Sigmoid colon (tissue), 7 donors: ENCODE data around the gene MAP4K4. TPM values are rescaled to one million over a fixed set of nuclear protein-coding genes. Genes with fewer than 3 reads are reported as not detected.
A peak's percentile ranks its signal among the peaks of the same experiment; 100 is the strongest.

Source experiments
- DNase-seq: peaks from one replicate; pipeline ENCODE4 v3.0.0-alpha.2; 2019
- H3K27ac ChIP-seq, 4 donors: fragments of 200-600 bp; sonication (generic); one replicate each; pipeline ENCODE4 v1.5.1; 2016 to 2019; ENCODE audit warnings: mild to moderate bottlenecking in 1 of 4
- H3K27me3 ChIP-seq, 3 donors: fragments of 200-600 bp; sonication (generic); one replicate each; pipeline ENCODE4 v1.5.1; 2019; ENCODE audit warnings: mild to moderate bottlenecking in 1 of 3
- H3K36me3 ChIP-seq, 4 donors: fragments of 200-600 bp; sonication (generic); one replicate each; pipeline ENCODE4 v1.5.1; 2016 to 2019
- H3K4me1 ChIP-seq, 4 donors: fragments of 200-600 bp; sonication (generic); one replicate each; pipeline ENCODE4 v1.5.1; 2017 to 2019
- H3K4me3 ChIP-seq, 4 donors: fragments of 200-600 bp; sonication (generic); one replicate each; pipeline ENCODE4 v1.5.1; 2017 to 2019; ENCODE audit warnings: mild to moderate bottlenecking in 2 of 4, moderate library complexity in 1 of 4
- H3K9me3 ChIP-seq, 4 donors: fragments of 200-600 bp in 3 of 4; sonication (generic) in 3 of 4; one replicate each; pipeline versions ENCODE4 v1.5.1 to v1.6.1; 2013 to 2019
- CTCF ChIP-seq, 4 experiments: fragments of 450-650 bp in 3 of 4; fragments of 200-600 bp in 1 of 4; IDR thresholded peaks; one replicate each; pipeline ENCODE4 v1.5.1; 2016 to 2019; ENCODE audit warnings: antibody characterized with exemption in 4 of 4, mild to moderate bottlenecking in 3 of 4, moderate library complexity in 2 of 4
- EP300 ChIP-seq, 4 donors: sonication (generic); formaldehyde crosslinking; IDR thresholded peaks; one replicate each; pipeline ENCODE4 v1.6.1; 2017; ENCODE audit warnings: antibody characterized with exemption in 4 of 4
- POLR2A ChIP-seq, 2 donors: fragments of 450-650 bp; IDR thresholded peaks; one replicate each; pipeline ENCODE4 v1.6.1; 2016; ENCODE audit warnings: antibody characterized with exemption in 2 of 2, mild to moderate bottlenecking in 2 of 2, moderate library complexity in 2 of 2
- POLR2AphosphoS5 ChIP-seq, 4 donors: sonication (generic); formaldehyde crosslinking; IDR thresholded peaks; one replicate each; pipeline ENCODE4 v1.6.1; 2017; ENCODE audit warnings: antibody characterized with exemption in 4 of 4
- WGBS, 2 donors: extraction: QIAGEN DNeasy Blood & Tissue Kit; methylation state at CpG; one replicate each; pipeline ENCODE4 v1.1.7; 2013; 5-methylcytosine and 5-hydroxymethylcytosine counted together
- intact Hi-C: fragments of 100-400 bp; cut with DNase I; formaldehyde crosslinking; loops from one replicate; pipeline ENCODE4 v1.15.1; 2023
- polyA plus RNA-seq, 3 donors: library from polyadenylated mRNA; stranded (reverse); fragments of 200-250 nt; gene quantifications; one replicate each; pipeline ENCODE4 v1.2.3, GENCODE V29; 2013
- total RNA-seq, 4 donors: library from RNA; depleted of rRNA; stranded (reverse); fragments of >200 nt; gene quantifications; one replicate each; pipeline ENCODE4 v1.1.0, GENCODE V29; 2016
- donor health status: healthy with polysubstance abuse.
- donor health status: Bipolar disorder and iron deficiency.
- donor health status: healthy.

Gene MAP4K4
- total and polyA plus RNA-seq, 7 donors = 8.8 to 62.9 (median 37.2) TPM

GRCh38 chr2:101844055-101844635 lies 146.6 kb downstream of the MAP4K4 start:
- no peaks in the 10 kb centered on the region for H3K27me3 ChIP-seq
- peaks cover 0 to 32% (median 29%) of the 10 kb centered on the region in 4 donors for H3K4me1 ChIP-seq
- no peak overlapping the region for H3K4me3 ChIP-seq
- H3K36me3 ChIP-seq = peaks cover 0 to 61% (median 8%) of the 10 kb centered on the region in 4 donors
- intact Hi-C loops = no loop called here
- no peaks in the 10 kb centered on the region for H3K9me3 ChIP-seq
- 91 to 95% methylated on average over 12 of the region's 12 CpGs for WGBS, 2 donors
- peak overlapping the region; percentile 50 to 58 (median 50) for H3K27ac ChIP-seq
- TF ChIP-seq CTCF (IDR thresholded peaks at IDR 0.05) = no peak
- no peak for TF ChIP-seq EP300 (IDR thresholded peaks at IDR 0.05)
- TF ChIP-seq POLR2AphosphoS5 (IDR thresholded peaks at IDR 0.05) = no peak
- TF ChIP-seq POLR2A (IDR thresholded peaks at IDR 0.05) = no peak
- DNase-seq = no peak

GRCh38 chr2:101846973-101847372 lies 149.5 kb downstream of the MAP4K4 start:
- intact Hi-C loops = no loop called here
- peaks cover 0 to 42% (median 0%) of the 10 kb centered on the region in 4 donors for H3K36me3 ChIP-seq
- H3K9me3 ChIP-seq = no peaks in the 10 kb centered on the region
- no peak overlapping the region for H3K4me3 ChIP-seq
- 88 to 95% methylated on average over 3 of the region's 3 CpGs for WGBS, 2 donors
- no peak overlapping the region for H3K27ac ChIP-seq
- TF ChIP-seq POLR2A (IDR thresholded peaks at IDR 0.05) (no peak), EP300 (IDR thresholded peaks at IDR 0.05) (no peak), CTCF (IDR thresholded peaks at IDR 0.05) (no peak), POLR2AphosphoS5 (IDR thresholded peaks at IDR 0.05) (no peak)
- DNase-seq = no peak
- H3K27me3 ChIP-seq = no peaks in the 10 kb centered on the region
- peaks cover 0 to 53% (median 44%) of the 10 kb centered on the region in 4 donors for H3K4me1 ChIP-seq

- 89 to 94% methylated on average over 4 of the region's 4 CpGs for WGBS, 2 donors
- Histone ChIP-seq H3K27me3 (no peaks in the 10 kb centered on the region), H3K9me3 (no peaks in the 10 kb centered on the region), H3K36me3 (peaks cover 0 to 45% (median 0%) of the 10 kb centered on the region in 4 donors), H3K4me1 (peaks cover 0 to 48% (median 35%) of the 10 kb centered on the region in 4 donors), H3K27ac (no peak overlapping the region), H3K4me3 (no peak overlapping the region)
- TF ChIP-seq CTCF (IDR thresholded peaks at IDR 0.05) (no peak), EP300 (IDR thresholded peaks at IDR 0.05) (no peak), POLR2AphosphoS5 (IDR thresholded peaks at IDR 0.05) (no peak), POLR2A (IDR thresholded peaks at IDR 0.05) (no peak)
- no peak for DNase-seq
- intact Hi-C loops = no loop called here
These were observed 150.3 kb downstream of the MAP4K4 start for GRCh38 chr2:101847661-101848339.

- WGBS, 2 donors = 88 to 94% methylated on average over 6 of the region's 6 CpGs
- Histone ChIP-seq H3K4me3 (no peak overlapping the region), H3K27ac (no peak overlapping the region), H3K36me3 (peaks cover 0 to 49% (median 0%) of the 10 kb centered on the region in 4 donors), H3K4me1 (peaks cover 0 to 37% (median 24%) of the 10 kb centered on the region in 4 donors), H3K9me3 (no peaks in the 10 kb centered on the region), H3K27me3 (no peaks in the 10 kb centered on the region)
- no peak for TF ChIP-seq CTCF (IDR thresholded peaks at IDR 0.05)
- TF ChIP-seq POLR2A (IDR thresholded peaks at IDR 0.05) = no peak
- no peak for TF ChIP-seq EP300 (IDR thresholded peaks at IDR 0.05)
- no peak for DNase-seq
- intact Hi-C loops = no loop called here
These were observed 151.4 kb downstream of the MAP4K4 start for GRCh38 chr2:101848769-101849410.
